ENCODE data around the gene HBS1L.

- TF ChIP-seq, protein P1, sequence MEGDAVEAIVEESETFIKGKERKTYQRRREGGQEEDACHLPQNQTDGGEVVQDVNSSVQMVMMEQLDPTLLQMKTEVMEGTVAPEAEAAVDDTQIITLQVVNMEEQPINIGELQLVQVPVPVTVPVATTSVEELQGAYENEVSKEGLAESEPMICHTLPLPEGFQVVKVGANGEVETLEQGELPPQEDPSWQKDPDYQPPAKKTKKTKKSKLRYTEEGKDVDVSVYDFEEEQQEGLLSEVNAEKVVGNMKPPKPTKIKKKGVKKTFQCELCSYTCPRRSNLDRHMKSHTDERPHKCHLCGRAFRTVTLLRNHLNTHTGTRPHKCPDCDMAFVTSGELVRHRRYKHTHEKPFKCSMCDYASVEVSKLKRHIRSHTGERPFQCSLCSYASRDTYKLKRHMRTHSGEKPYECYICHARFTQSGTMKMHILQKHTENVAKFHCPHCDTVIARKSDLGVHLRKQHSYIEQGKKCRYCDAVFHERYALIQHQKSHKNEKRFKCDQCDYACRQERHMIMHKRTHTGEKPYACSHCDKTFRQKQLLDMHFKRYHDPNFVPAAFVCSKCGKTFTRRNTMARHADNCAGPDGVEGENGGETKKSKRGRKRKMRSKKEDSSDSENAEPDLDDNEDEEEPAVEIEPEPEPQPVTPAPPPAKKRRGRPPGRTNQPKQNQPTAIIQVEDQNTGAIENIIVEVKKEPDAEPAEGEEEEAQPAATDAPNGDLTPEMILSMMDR (IDR thresholded peaks at IDR 0.05) = no peak
- TF ChIP-seq POLR2A (IDR thresholded peaks at IDR 0.05) = no peak
Measured at GRCh38 chr6:135085700-135086413, 31.2 kb upstream of the HBS1L start.

Measured in body of pancreas (tissue), 4 donors.